Left ventricle myocardium inferior (tissue), 1 donor: ENCODE data around the gene ADGRE1. TPM values are rescaled to one million over a fixed set of nuclear protein-coding genes. Genes with fewer than 3 reads are reported as not detected.

Experiments used
- DNase-seq: peaks from one replicate; pipeline ENCODE4 v3.0.0-alpha.2; 2020
- H3K27ac ChIP-seq: fragments of 200-600 bp; replicated peaks from 2 replicates; pipeline ENCODE4 v1.8.0; 2021
- H3K27me3 ChIP-seq: fragments of 200-600 bp; 2 replicates; pipeline ENCODE4 v1.8.0; 2021; ENCODE audit warnings: low read depth
- H3K36me3 ChIP-seq: fragments of 200-600 bp; 2 replicates; pipeline ENCODE4 v1.8.0; 2021
- H3K4me1 ChIP-seq: fragments of 200-600 bp; 2 replicates; pipeline ENCODE4 v1.8.0; 2021
- H3K4me3 ChIP-seq: fragments of 200-600 bp; 2 replicates; pipeline ENCODE4 v1.8.0; 2021; ENCODE audit warnings: mild to moderate bottlenecking, moderate library complexity
- H3K9me3 ChIP-seq: fragments of 200-600 bp; replicated peaks from 2 replicates; pipeline ENCODE4 v1.8.0; 2021
- intact Hi-C: fragments of 100-400 bp; cut with micrococcal nuclease; formaldehyde crosslinking; loops from one replicate; pipeline ENCODE4 v1.11.0; 2022
- total RNA-seq: library from RNA; stranded (reverse); fragmentation: NEBNext Ultra II Directional; extraction: Animal tissue kit (Norgen Biotek cat#: 25700); gene quantifications from one replicate; pipeline ENCODE4 v1.2.1, GENCODE V29; 2021
- TF ChIP-seq, protein P1 (sequence below): fragments of 200-600 bp; IDR thresholded peaks from 2 replicates; pipeline ENCODE4 v1.8.0; 2021; ENCODE audit warnings: antibody characterized with exemption, mild to moderate bottlenecking, borderline replicate concordance
- donor health status: DM: no; HTN: yes; CAD: no; lungs with severe emphysema.

ADGRE1 gene
- total RNA-seq, 1 donor from 2014 or later, result not detected

- no peak for DNase-seq
- intact Hi-C loops, result no loop called here
- no peaks in the 10 kb centered on the region for H3K4me1 ChIP-seq
- TF ChIP-seq, protein P1, sequence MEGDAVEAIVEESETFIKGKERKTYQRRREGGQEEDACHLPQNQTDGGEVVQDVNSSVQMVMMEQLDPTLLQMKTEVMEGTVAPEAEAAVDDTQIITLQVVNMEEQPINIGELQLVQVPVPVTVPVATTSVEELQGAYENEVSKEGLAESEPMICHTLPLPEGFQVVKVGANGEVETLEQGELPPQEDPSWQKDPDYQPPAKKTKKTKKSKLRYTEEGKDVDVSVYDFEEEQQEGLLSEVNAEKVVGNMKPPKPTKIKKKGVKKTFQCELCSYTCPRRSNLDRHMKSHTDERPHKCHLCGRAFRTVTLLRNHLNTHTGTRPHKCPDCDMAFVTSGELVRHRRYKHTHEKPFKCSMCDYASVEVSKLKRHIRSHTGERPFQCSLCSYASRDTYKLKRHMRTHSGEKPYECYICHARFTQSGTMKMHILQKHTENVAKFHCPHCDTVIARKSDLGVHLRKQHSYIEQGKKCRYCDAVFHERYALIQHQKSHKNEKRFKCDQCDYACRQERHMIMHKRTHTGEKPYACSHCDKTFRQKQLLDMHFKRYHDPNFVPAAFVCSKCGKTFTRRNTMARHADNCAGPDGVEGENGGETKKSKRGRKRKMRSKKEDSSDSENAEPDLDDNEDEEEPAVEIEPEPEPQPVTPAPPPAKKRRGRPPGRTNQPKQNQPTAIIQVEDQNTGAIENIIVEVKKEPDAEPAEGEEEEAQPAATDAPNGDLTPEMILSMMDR, result no peak
- H3K27ac ChIP-seq, result no peak overlapping the region
- H3K27me3 ChIP-seq, result peaks cover 4% of the 10 kb centered on the region
- H3K36me3 ChIP-seq, result no peaks in the 10 kb centered on the region
- H3K9me3 ChIP-seq, result peaks cover 59% of the 10 kb centered on the region
- H3K4me3 ChIP-seq, result no peak overlapping the region
Observed at GRCh38 chr19:6935069-6935468, 47.7 kb downstream of the ADGRE1 start.

DNA sequence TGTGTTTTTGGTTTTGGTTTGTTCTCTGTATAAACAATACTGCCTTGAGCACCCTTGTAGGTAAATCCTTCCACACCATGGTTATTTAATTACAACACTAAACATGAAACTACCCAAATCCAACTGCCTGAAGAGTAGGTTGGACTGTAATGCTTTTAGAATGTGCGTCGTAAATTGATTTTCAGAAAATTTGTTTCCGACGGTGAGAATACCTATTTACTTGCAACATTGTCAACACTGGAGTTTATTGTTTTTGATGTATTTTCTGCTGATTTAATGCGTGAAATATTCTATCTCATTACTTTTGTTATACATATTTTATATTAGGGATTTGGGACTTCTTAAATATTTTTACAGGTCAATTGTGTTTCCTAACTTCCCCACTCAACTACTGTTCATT is 48.2 kb downstream of the ADGRE1 start:
- TF ChIP-seq, protein P1, result no peak

GRCh38 chr19:6945733-6946132 is 58.4 kb downstream of the ADGRE1 start:
- Histone ChIP-seq H3K9me3 (no peaks in the 10 kb centered on the region), H3K4me3 (no peak overlapping the region), H3K27me3 (peaks cover 28% of the 10 kb centered on the region), H3K4me1 (no peaks in the 10 kb centered on the region), H3K27ac (no peak overlapping the region), H3K36me3 (no peaks in the 10 kb centered on the region)
- TF ChIP-seq, protein P1, result no peak
- no peak for DNase-seq
- intact Hi-C loops, result no loop called here

More for the DNA sequence above, 48.2 kb downstream of the ADGRE1 start:
- peaks cover 5% of the 10 kb centered on the region for H3K27me3 ChIP-seq
- H3K4me3 ChIP-seq, result no peak overlapping the region
- H3K4me1 ChIP-seq, result no peaks in the 10 kb centered on the region
- H3K27ac ChIP-seq, result no peak overlapping the region
- no peaks in the 10 kb centered on the region for H3K36me3 ChIP-seq
- intact Hi-C loops, result no loop called here
- no peak for DNase-seq
- peaks cover 58% of the 10 kb centered on the region for H3K9me3 ChIP-seq

- H3K4me1 ChIP-seq, result no peaks in the 10 kb centered on the region
- H3K9me3 ChIP-seq, result no peaks in the 10 kb centered on the region
- H3K4me3 ChIP-seq, result no peak overlapping the region
- peaks cover 13% of the 10 kb centered on the region for H3K27me3 ChIP-seq
- TF ChIP-seq, protein P1, result no peak
- DNase-seq, result no peak
- intact Hi-C loops, result no loop called here
- no peak overlapping the region for H3K27ac ChIP-seq
- no peaks in the 10 kb centered on the region for H3K36me3 ChIP-seq
Observed at GRCh38 chr19:6947745-6948144, 60.4 kb downstream of the ADGRE1 start.

DNA sequence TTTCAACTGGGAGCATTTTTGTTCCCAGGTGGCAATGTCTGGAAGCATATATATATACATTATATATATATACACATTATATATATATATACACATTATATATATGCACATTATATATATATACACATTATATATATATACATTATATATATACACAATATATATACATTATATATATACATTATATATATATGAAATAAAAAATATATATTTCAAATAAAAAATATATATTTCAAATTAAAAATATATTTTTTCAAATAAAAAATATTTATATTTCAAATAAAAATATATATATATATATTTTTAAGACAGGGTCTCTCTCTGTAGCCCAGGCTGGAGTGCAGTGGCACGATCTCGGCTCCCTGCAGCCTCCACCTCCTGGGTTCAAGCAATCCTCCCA is 61.5 kb downstream of the ADGRE1 start:
- H3K36me3 ChIP-seq, result no peaks in the 10 kb centered on the region
- intact Hi-C loops, result no loop called here
- peaks cover 13% of the 10 kb centered on the region for H3K27me3 ChIP-seq
- H3K27ac ChIP-seq, result no peak overlapping the region
- no peaks in the 10 kb centered on the region for H3K4me1 ChIP-seq
- TF ChIP-seq, protein P1, result no peak
- H3K4me3 ChIP-seq, result no peak overlapping the region
- DNase-seq, result no peak
- no peaks in the 10 kb centered on the region for H3K9me3 ChIP-seq

GRCh38 chr19:6952956-6953355 is 65.6 kb downstream of the ADGRE1 start:
- intact Hi-C loops, result no loop called here
- no peak for DNase-seq
- H3K4me1 ChIP-seq, result no peaks in the 10 kb centered on the region
- peaks cover 23% of the 10 kb centered on the region for H3K27me3 ChIP-seq
- H3K27ac ChIP-seq, result no peak overlapping the region
- H3K36me3 ChIP-seq, result no peaks in the 10 kb centered on the region
- H3K4me3 ChIP-seq, result no peak overlapping the region
- TF ChIP-seq, protein P1, result no peak
- no peaks in the 10 kb centered on the region for H3K9me3 ChIP-seq
